BLaER1 treated with 17β-estradiol and CSF1 and Interleukin-3, amounts not matched to agents 10 nM and 100 nM (cell line): ENCODE data around the gene FOXRED2.
A peak's percentile ranks its signal among the peaks of the same experiment; 100 is the strongest.

Experiments
- H3K27ac ChIP-seq, 11 experiments: shearing (Covaris generic); formaldehyde crosslinking; 2 replicates each; pipeline ENCODE4 v1.8.1; 2022
- H3K27me3 ChIP-seq, 11 experiments: shearing (Covaris generic); formaldehyde crosslinking; 2 replicates each; pipeline ENCODE4 v1.8.1; 2022
- H3K36me3 ChIP-seq, 11 experiments: shearing (Covaris generic); formaldehyde crosslinking; 2 replicates each; pipeline ENCODE4 v1.8.1; 2022
- H3K4me1 ChIP-seq, 10 experiments: shearing (Covaris generic); formaldehyde crosslinking; 2 replicates each; pipeline ENCODE4 v1.8.1; 2022
- H3K4me2 ChIP-seq, 11 experiments: shearing (Covaris generic); formaldehyde crosslinking; 2 replicates each; pipeline ENCODE4 v1.8.1; 2022
- H3K4me3 ChIP-seq, 10 experiments: shearing (Covaris generic); formaldehyde crosslinking; 2 replicates each; pipeline ENCODE4 v1.8.1; 2022
- H3K9ac ChIP-seq, 11 experiments: shearing (Covaris generic); formaldehyde crosslinking; 2 replicates each; pipeline ENCODE4 v1.8.1; 2022
- H3K9me3 ChIP-seq, 11 experiments: shearing (Covaris generic); formaldehyde crosslinking; replicated peaks in 1 of 11; 2 replicates each; pipeline ENCODE4 v1.8.1; 2022
- H4K20me1 ChIP-seq, 11 experiments: shearing (Covaris generic); formaldehyde crosslinking; 2 replicates each; pipeline ENCODE4 v1.8.1; 2022
- Cebpa-rat ChIP-seq, 11 experiments: shearing (Covaris generic); IDR thresholded peaks; 2 replicates each; pipeline ENCODE4 v1.8.1; 2022

The FOXRED2 gene

GRCh38 chr22:36486619-36487384 is 20.0 kb downstream of the FOXRED2 start:
- Histone ChIP-seq H3K27ac (no peak overlapping the region), H3K4me1 (peaks cover 10 to 26% (median 19%) of the 10 kb centered on the region in 10 experiments), H3K27me3 (no peaks in the 10 kb centered on the region), H3K36me3 (peaks cover 22 to 59% (median 44%) of the 10 kb centered on the region in 11 experiments; a peak in 21 of 22 replicates), H3K9me3 (peaks cover 12 to 21% (median 17%) of the 10 kb centered on the region in 11 experiments), H3K4me3 (peak overlapping the region in 1 of 10 experiments; percentile 15; a peak in 1 of 20 replicates), H3K4me2 (no peak overlapping the region), H3K9ac (no peak overlapping the region), H4K20me1 (no peaks in the 10 kb centered on the region)
- TF ChIP-seq Cebpa-rat (IDR thresholded peaks at IDR 0.05), result no peak

GRCh38 chr22:36481393-36482168 is 25.3 kb downstream of the FOXRED2 start, which contains the start of gene TXN2:
TSS of gene TXN2 (minus strand) at chr22:36481640. CDS start at chr22:36480837, 803 bp downstream.
- Histone ChIP-seq H3K9me3 (peaks cover 0 to 4% (median under 1%) of the 10 kb centered on the region in 11 experiments; a peak in 9 of 22 replicates), H3K4me3 (peak within 1 kb of the TSS; percentile 62 to 79 (median 70)), H4K20me1 (no peaks in the 10 kb centered on the region), H3K4me1 (peaks cover 21 to 42% (median 29%) of the 10 kb centered on the region in 10 experiments), H3K36me3 (peaks cover 33 to 48% (median 40%) of the 10 kb centered on the region in 11 experiments), H3K4me2 (peak within 1 kb of the TSS; percentile 85 to 99 (median 92)), H3K27me3 (no peaks in the 10 kb centered on the region), H3K27ac (peak within 1 kb of the TSS; percentile 94 to 99 (median 97)), H3K9ac (peak within 1 kb of the TSS; percentile 86 to 98 (median 92))
- TF ChIP-seq Cebpa-rat (IDR thresholded peaks at IDR 0.05), result no peak

- H3K4me3 ChIP-seq, result peak overlapping the region; percentile 62 to 79 (median 70)
- peaks cover 21 to 42% (median 29%) of the 10 kb centered on the region in 10 experiments for H3K4me1 ChIP-seq
- no peaks in the 10 kb centered on the region for H3K27me3 ChIP-seq
- peaks cover 39 to 48% (median 46%) of the 10 kb centered on the region in 11 experiments for H3K36me3 ChIP-seq
- H4K20me1 ChIP-seq, result no peaks in the 10 kb centered on the region
- H3K4me2 ChIP-seq, result peak overlapping the region; percentile 85 to 99 (median 92)
- H3K27ac ChIP-seq, result peak overlapping the region; percentile 94 to 99 (median 97)
- no peaks in the 10 kb centered on the region for H3K9me3 ChIP-seq
- peak overlapping the region; percentile 86 to 98 (median 92) for H3K9ac ChIP-seq
- TF ChIP-seq Cebpa-rat (IDR thresholded peaks at IDR 0.05), result no peak
These were observed 25.9 kb downstream of the FOXRED2 start for GRCh38 chr22:36480941-36481392.

GRCh38 chr22:36478966-36479365 is 27.9 kb downstream of the FOXRED2 start:
- Histone ChIP-seq H4K20me1 (no peaks in the 10 kb centered on the region), H3K4me1 (peaks cover 29 to 57% (median 43%) of the 10 kb centered on the region in 10 experiments), H3K4me3 (0 out of 20 replicates have a peak overlapping the region, but pooled peaks of 1 of the 10 experiments have one; percentile 11), H3K4me2 (peak overlapping the region in 6 of 11 experiments; percentile 88 to 99 (median 94); a peak in 5 of 22 replicates), H3K36me3 (peaks cover 59 to 68% (median 66%) of the 10 kb centered on the region in 11 experiments), H3K9ac (peak overlapping the region in 10 of 11 experiments; percentile 18 to 49 (median 38); a peak in 10 of 22 replicates), H3K27me3 (no peaks in the 10 kb centered on the region), H3K27ac (no peak overlapping the region), H3K9me3 (no peaks in the 10 kb centered on the region)
- no peak for TF ChIP-seq Cebpa-rat (IDR thresholded peaks at IDR 0.05)

GRCh38 chr22:36475341-36475740 is 31.5 kb downstream of the FOXRED2 start:
- TF ChIP-seq Cebpa-rat (IDR thresholded peaks at IDR 0.05), result no peak
- Histone ChIP-seq H3K4me2 (peak overlapping the region in 1 of 11 experiments; percentile 92; a peak in 1 of 22 replicates), H3K27ac (peak overlapping the region in 2 of 11 experiments; percentile 10 to 97; a peak in 3 of 22 replicates), H3K27me3 (no peaks in the 10 kb centered on the region), H3K36me3 (peaks cover 69 to 94% (median 91%) of the 10 kb centered on the region in 11 experiments), H4K20me1 (peaks cover 0 to 11% (median 0%) of the 10 kb centered on the region in 11 experiments; a peak in 4 of 22 replicates), H3K4me3 (no peak overlapping the region), H3K9me3 (no peaks in the 10 kb centered on the region), H3K4me1 (peaks cover 43 to 71% (median 60%) of the 10 kb centered on the region in 10 experiments), H3K9ac (peak overlapping the region in 4 of 11 experiments; percentile 57 to 83 (median 65); a peak in 4 of 22 replicates)

- TF ChIP-seq Cebpa-rat (IDR thresholded peaks at IDR 0.05), result no peak
- Histone ChIP-seq H3K36me3 (peaks cover 47 to 68% (median 65%) of the 10 kb centered on the region in 11 experiments), H3K27me3 (no peaks in the 10 kb centered on the region), H4K20me1 (peaks cover 0 to 11% (median 0%) of the 10 kb centered on the region in 11 experiments; a peak in 4 of 22 replicates), H3K4me3 (no peak overlapping the region), H3K4me1 (peaks cover 63 to 78% (median 73%) of the 10 kb centered on the region in 10 experiments), H3K4me2 (peak overlapping the region; percentile 72 to 92 (median 83); a peak in 16 of 22 replicates), H3K9ac (peak overlapping the region in 9 of 11 experiments; percentile 33 to 83 (median 68); a peak in 8 of 22 replicates), H3K27ac (peak overlapping the region in 9 of 11 experiments; percentile 11 to 98 (median 91); a peak in 16 of 22 replicates), H3K9me3 (no peaks in the 10 kb centered on the region)
These were observed 34.2 kb downstream of the FOXRED2 start for GRCh38 chr22:36472689-36473088.

GRCh38 chr22:36471341-36471821 is 35.5 kb downstream of the FOXRED2 start:
- Histone ChIP-seq H3K4me2 (peak overlapping the region in 10 of 11 experiments; percentile 15 to 98 (median 88); a peak in 19 of 22 replicates), H3K9ac (peak overlapping the region in 10 of 11 experiments; percentile 7 to 87 (median 62); a peak in 17 of 22 replicates)

GRCh38 chr22:36470994-36471331 is 35.9 kb downstream of the FOXRED2 start:
- Histone ChIP-seq H3K36me3 (peaks cover 30 to 53% (median 48%) of the 10 kb centered on the region in 11 experiments), H3K27me3 (no peaks in the 10 kb centered on the region), H3K27ac (peak overlapping the region in 8 of 11 experiments; percentile 74 to 98 (median 94); a peak in 16 of 22 replicates)

More at GRCh38 chr22:36471341-36471821, 35.5 kb downstream of the FOXRED2 start:
- Histone ChIP-seq H3K4me1 (peaks cover 76 to 91% (median 86%) of the 10 kb centered on the region in 10 experiments), H3K36me3 (peaks cover 34 to 57% (median 52%) of the 10 kb centered on the region in 11 experiments), H3K27ac (peak overlapping the region in 8 of 11 experiments; percentile 74 to 98 (median 94); a peak in 16 of 22 replicates), H3K4me3 (no peak overlapping the region), H3K9me3 (no peaks in the 10 kb centered on the region), H3K27me3 (no peaks in the 10 kb centered on the region), H4K20me1 (peaks cover 0 to 11% (median 0%) of the 10 kb centered on the region in 11 experiments; a peak in 4 of 22 replicates)
- no peak for TF ChIP-seq Cebpa-rat (IDR thresholded peaks at IDR 0.05)

More at GRCh38 chr22:36470994-36471331, 35.9 kb downstream of the FOXRED2 start:
- no peak for TF ChIP-seq Cebpa-rat (IDR thresholded peaks at IDR 0.05)
- Histone ChIP-seq H3K9ac (peak overlapping the region in 10 of 11 experiments; percentile 7 to 87 (median 62); a peak in 18 of 22 replicates), H4K20me1 (peaks cover 0 to 11% (median 0%) of the 10 kb centered on the region in 11 experiments; a peak in 4 of 22 replicates), H3K9me3 (no peaks in the 10 kb centered on the region), H3K4me2 (peak overlapping the region in 10 of 11 experiments; percentile 15 to 98 (median 88); a peak in 19 of 22 replicates), H3K4me1 (peaks cover 80 to 95% (median 90%) of the 10 kb centered on the region in 10 experiments), H3K4me3 (no peak overlapping the region)
